Activated B cell treated with CpG ODN at 0.5 μM for 24 hours (primary cell): Measurements from ENCODE around the gene PRKAR1B. TPM values are rescaled to one million over a fixed set of nuclear protein-coding genes. Genes with fewer than 3 reads are reported as not detected.

ENCODE experiments used
- ATAC-seq: fragments of 200-7000 bp; cut with Tn5 transposase; one replicate; pipeline ENCODE4 v1.10.0; 2021; ENCODE audit warnings: low read depth, mild to moderate bottlenecking, moderate library complexity
- CTCF ChIA-PET: fragments of 350-600 bp; sonication (Branson Sonifier 250); formaldehyde crosslinking; loops from one replicate; lab custom pipeline; 2021; ENCODE audit warnings: antibody characterized with exemption; lab: Charles Lee
- POLR2A ChIA-PET: fragments of 350-600 bp; sonication (Branson Sonifier 250); formaldehyde crosslinking; loops from one replicate; lab custom pipeline; 2021; ENCODE audit warnings: antibody characterized with exemption; lab: Charles Lee
- DNase-seq: peaks from one replicate; pipeline ENCODE4 v3.0.0; 2022
- H3K27ac Mint-ChIP-seq: one replicate; pipeline ENCODE4 v1.8.0; 2020; ENCODE audit warnings: mixed read lengths
- H3K27me3 Mint-ChIP-seq: one replicate; pipeline ENCODE4 v1.8.0; 2021; ENCODE audit warnings: mixed read lengths
- H3K36me3 Mint-ChIP-seq: one replicate; pipeline ENCODE4 v1.8.0; 2021; ENCODE audit warnings: low read depth, mixed read lengths
- H3K4me1 Mint-ChIP-seq: one replicate; pipeline ENCODE4 v1.8.0; 2021; ENCODE audit warnings: mixed read lengths
- H3K4me3 Mint-ChIP-seq: one replicate; pipeline ENCODE4 v1.8.0; 2020; ENCODE audit warnings: mild to moderate bottlenecking, mixed read lengths
- H3K9me3 Mint-ChIP-seq: one replicate; pipeline ENCODE4 v1.8.0; 2020; ENCODE audit warnings: mixed read lengths
- CTCF ChIP-seq: fragments of 200-600 bp; IDR thresholded peaks from one replicate; pipeline ENCODE4 v1.8.0; 2022; ENCODE audit warnings: antibody characterized with exemption, mild to moderate bottlenecking
- intact Hi-C: fragments of 100-400 bp; cut with micrococcal nuclease; formaldehyde crosslinking; loops from one replicate; pipeline ENCODE4 v1.15.1; 2024
- total RNA-seq: library from RNA; stranded (reverse); gene quantifications from 2 replicates; pipeline ENCODE4 v1.2.3, GENCODE V29; 2022

PRKAR1B gene
- total RNA-seq, 1 donor from 2014 or later: 17.5 TPM

- ATAC-seq: no peak
- intact Hi-C loops: no loop called here
- Mint-ChIP-seq H3K4me1 (no peaks in the 10 kb centered on the region), H3K27me3 (no peaks in the 10 kb centered on the region), H3K4me3 (no peak overlapping the region), H3K27ac (no peak overlapping the region), H3K36me3 (no peaks in the 10 kb centered on the region), H3K9me3 (peaks cover 7% of the 10 kb centered on the region)
- no peak for DNase-seq
- CTCF ChIA-PET: no interaction called here
- POLR2A ChIA-PET: no interaction called here
- no peak for TF ChIP-seq CTCF
These were observed 183.4 kb downstream of the PRKAR1B start for GRCh38 chr7:543501-544337.

DNA sequence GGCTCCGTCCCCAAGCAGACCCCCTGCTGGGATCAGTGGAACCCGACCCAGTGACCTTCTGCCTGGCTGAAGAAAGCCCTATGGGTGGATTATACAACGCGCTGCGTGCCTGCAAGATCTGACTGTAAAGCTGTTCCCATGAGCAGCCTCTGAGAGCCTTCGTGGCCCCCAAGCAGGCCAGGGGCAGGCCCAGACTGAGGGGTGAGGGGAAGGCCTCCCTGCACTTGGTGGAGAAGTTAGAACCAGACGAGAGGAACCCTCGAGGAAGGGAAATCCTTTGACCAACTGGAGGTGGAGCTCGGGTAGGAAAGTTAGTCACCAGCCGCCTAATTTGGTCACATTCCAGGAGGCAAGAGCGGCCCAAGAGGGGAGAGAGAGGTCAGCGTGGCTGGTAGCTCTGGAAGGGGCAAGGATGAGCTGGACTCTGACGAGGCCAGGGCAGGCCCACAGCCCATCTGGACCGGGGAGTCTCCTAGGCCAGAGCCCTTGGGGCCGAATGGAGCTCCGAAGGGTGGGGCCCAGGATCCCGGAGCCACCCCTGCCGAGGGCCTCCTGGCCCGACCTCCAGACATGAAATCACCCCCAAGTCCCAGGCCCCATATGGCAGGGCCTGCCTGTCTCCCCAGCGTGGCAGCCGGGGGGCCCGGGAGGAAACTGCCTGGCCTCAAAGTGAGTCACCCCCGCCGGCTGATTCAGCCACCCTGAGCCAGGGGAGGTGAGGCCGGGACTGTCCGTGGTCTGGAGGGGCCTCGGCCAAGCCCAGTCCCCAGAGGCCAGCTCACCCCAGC lies 184.2 kb downstream of the PRKAR1B start:
- no peak overlapping the region for H3K27ac Mint-ChIP-seq
- intact Hi-C loops: no loop called here
- no peaks in the 10 kb centered on the region for H3K4me1 Mint-ChIP-seq
- no peak overlapping the region for H3K4me3 Mint-ChIP-seq
- TF ChIP-seq CTCF: no peak
- ATAC-seq (no peak), DNase-seq (no peak)
- no peaks in the 10 kb centered on the region for H3K27me3 Mint-ChIP-seq
- peaks cover 7% of the 10 kb centered on the region for H3K9me3 Mint-ChIP-seq
- no peaks in the 10 kb centered on the region for H3K36me3 Mint-ChIP-seq
- ChIA-PET CTCF (no interaction called here), POLR2A (no interaction called here)

GRCh38 chr7:542131-542712 lies 184.9 kb downstream of the PRKAR1B start:
- no peaks in the 10 kb centered on the region for H3K4me1 Mint-ChIP-seq
- TF ChIP-seq CTCF: no peak
- no peaks in the 10 kb centered on the region for H3K27me3 Mint-ChIP-seq
- CTCF ChIA-PET: no interaction called here
- POLR2A ChIA-PET: no interaction called here
- no peak overlapping the region for H3K4me3 Mint-ChIP-seq
- H3K36me3 Mint-ChIP-seq: no peaks in the 10 kb centered on the region
- intact Hi-C loops: no loop called here
- no peak for ATAC-seq
- DNase-seq: no peak
- H3K27ac Mint-ChIP-seq: no peak overlapping the region
- H3K9me3 Mint-ChIP-seq: peaks cover 7% of the 10 kb centered on the region

DNA sequence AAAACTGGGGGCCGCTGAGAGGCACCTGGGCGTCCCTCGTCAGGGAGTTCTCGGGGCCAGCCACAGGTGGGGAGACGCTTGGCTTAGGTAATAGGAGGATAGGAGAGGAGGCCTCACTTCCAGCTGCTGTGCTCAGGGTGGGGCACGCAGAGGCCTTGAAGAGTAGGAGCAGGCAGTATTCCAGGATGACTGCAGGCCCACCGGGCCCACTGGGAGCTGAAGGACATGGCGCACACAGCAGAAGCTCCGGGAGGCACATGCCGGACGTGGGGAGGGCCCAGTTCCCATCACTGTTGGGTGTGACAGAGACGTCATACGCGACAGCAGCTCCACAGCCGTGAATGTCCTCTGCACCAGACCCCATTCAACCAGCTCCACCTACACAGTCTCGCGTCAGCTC lies 185.4 kb downstream of the PRKAR1B start:
- Mint-ChIP-seq H3K27ac (no peak overlapping the region), H3K36me3 (no peaks in the 10 kb centered on the region), H3K4me3 (no peak overlapping the region), H3K9me3 (peaks cover 7% of the 10 kb centered on the region), H3K27me3 (no peaks in the 10 kb centered on the region), H3K4me1 (no peaks in the 10 kb centered on the region)
- no peak for ATAC-seq
- CTCF ChIA-PET: no interaction called here
- no peak for TF ChIP-seq CTCF
- intact Hi-C loops: no loop called here
- POLR2A ChIA-PET: no interaction called here
- no peak for DNase-seq

- POLR2A ChIA-PET: no interaction called here
These were observed 186.1 kb downstream of the PRKAR1B start for GRCh38 chr7:540997-541396.

More at GRCh38 chr7:540997-541396, 186.1 kb downstream of the PRKAR1B start:
- DNase-seq (no peak), ATAC-seq (no peak)
- H3K9me3 Mint-ChIP-seq: peaks cover 7% of the 10 kb centered on the region
- H3K36me3 Mint-ChIP-seq: no peaks in the 10 kb centered on the region
- CTCF ChIA-PET: no interaction called here
- no peaks in the 10 kb centered on the region for H3K4me1 Mint-ChIP-seq
- H3K4me3 Mint-ChIP-seq: no peak overlapping the region
- no peak overlapping the region for H3K27ac Mint-ChIP-seq
- H3K27me3 Mint-ChIP-seq: no peaks in the 10 kb centered on the region
- intact Hi-C loops: no loop called here
- no peak for TF ChIP-seq CTCF
